Inferior parietal cortex (tissue), 1 donor: Measurements from ENCODE around the gene ZMAT1.
"Not testable (repeated sequence)": the region's sequence is repeated elsewhere in the genome, so short reads cannot be mapped to it uniquely, and the experiment has no call there.

Source experiments
- DNase-seq: peaks from one replicate; pipeline ENCODE4 v3.0.0-alpha.2; 2016; ENCODE audit errors: extremely low spot score

Gene ZMAT1

DNA sequence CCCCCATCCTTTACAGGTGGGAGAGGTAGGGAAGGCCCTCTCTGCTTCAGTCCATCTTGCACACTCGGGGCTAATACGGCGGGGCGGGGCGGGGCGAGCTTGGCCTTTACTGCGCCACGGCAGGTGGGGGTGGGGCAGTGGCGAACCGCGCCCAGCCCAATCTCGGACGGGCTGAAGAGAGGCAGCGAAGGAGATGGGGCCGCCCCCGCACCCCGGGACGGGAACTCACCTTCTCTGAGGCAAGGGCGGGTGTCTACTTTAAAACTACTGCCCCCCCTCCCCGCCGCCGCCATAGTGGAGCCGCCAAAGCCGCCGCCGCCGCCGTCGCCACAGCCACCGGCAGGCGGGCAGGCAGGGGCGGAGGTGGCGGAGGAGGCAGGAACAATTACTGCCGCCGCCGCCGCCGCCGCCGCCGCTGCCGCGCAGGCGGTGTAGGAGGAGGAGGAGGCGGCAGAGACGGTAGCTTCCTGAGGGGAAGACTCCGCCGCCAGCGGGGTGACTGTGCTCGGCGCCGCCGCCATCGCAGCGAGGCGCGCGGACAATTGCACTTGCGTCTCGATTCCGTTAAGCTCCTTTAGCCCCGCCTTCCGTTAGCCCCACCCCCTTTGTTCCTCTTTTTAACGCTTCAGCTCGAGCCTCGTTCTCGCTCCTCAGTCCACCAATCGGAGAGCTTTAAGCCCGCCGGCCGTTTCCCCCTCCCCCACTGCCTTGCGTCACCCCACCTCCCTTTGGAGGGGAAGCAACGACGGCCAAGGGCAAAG lies at the start of gene ZMAT1:
ZMAT1 (minus strand) TSS at position 540 of the 761 bp plus-strand sequence; CDS start at position 521, 19 bp downstream.
- peak; percentile 74 for DNase-seq

DNA sequence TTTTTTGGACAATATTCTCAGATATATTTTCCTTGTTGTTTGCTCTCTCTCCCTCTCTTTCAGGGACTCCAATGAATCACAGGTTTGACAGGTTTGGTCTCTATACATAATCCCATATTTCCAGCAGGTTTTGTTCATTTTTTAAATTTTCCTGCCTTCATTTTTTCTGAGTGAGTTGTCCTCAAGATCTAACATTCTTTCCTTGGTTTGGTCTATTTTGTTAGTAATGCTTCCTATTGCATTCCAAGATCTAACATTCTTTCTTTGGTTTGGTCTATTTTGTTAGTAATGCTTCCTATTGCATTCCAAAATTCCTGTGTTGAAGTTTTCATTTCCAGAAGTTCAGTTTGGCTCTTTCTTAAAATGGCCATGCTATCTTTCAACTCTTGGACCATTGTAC lies 45.3 kb upstream of the ZMAT1 start:
- no peak for DNase-seq

DNA sequence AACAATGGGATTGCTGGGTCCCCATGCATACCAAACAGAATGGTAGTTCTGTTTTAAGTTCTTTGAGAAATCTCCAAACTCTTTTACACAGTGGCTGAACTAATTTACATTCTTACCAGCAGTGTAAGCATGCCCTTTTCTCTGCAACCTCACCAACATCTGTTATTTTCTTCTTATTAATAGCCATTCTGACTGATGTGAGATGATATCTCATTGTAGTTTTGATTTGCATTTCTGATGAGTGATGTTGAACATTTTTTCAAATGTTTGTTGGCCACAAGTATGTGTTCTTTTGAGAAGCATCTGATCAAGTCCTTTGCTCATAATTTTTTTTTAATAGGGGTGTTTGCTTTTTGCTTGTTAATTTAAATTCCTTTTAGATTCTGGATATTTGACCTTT lies 41.2 kb upstream of the ZMAT1 start:
- DNase-seq = no peak

DNA sequence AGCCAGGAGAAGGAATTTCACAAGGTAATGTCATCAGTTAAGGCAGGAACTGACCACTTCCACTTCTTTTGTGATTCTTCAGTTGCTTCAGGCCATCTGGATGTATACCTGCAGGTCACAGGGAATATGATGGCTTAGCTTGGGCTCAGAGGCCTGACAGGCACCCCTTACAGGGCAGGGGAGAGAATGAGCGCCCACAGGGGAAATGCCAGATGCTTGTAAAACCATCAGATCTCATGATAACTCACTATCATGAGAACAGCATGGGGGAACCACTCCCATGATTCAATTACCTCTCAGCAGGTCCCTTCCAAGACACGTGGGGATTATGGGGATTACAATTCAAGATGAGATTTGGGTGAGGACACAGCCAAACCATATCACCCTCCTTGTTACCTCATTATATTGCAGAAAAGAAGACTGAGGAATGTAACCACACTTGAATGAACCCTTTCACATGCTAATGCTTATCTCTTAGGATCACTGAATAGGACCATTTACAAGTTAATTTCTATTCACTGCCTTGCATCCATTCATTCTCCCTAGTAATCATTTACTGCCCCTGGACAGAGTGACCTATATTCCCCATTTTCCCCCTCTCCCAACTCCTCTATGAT lies 33.2 kb upstream of the ZMAT1 start:
- not testable (repeated sequence) for DNase-seq

DNA sequence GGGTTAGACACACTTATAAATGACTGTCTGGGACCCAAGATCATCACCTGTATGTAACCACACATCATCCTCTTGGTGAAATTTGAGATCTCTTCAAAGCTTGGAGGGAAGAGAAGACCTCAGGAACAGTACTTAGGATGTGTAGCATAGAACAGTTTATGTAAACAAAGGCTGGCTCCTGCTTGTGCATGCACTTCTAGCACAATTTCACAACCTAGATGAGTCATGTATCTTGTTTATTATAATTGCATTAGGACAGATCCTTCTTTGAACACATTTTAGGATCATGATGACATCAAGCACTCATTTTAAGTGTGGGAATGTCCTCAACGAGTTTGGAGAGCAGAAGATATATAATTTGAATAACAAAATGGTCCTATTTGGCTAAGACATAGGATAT lies 26.3 kb upstream of the ZMAT1 start:
- DNase-seq = no peak

DNA sequence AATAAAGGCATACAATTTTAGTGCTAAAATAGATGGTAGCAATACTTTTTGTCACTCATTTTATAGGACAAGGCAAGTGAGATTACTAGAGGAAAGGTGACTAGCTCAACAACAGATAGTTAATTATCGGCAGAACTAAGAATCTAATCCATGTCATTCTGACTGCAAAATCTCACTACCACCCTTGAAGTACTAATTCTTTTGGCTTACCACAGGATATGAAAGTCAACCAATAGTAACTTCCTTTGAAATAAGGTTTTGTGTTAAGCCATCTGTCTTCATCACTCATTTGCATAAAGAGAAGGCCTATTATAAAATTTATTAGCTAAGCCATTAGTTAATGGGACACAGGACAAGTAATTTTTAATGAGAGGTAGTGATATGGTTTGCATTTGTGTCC lies 25.3 kb upstream of the ZMAT1 start:
- no peak for DNase-seq

DNA sequence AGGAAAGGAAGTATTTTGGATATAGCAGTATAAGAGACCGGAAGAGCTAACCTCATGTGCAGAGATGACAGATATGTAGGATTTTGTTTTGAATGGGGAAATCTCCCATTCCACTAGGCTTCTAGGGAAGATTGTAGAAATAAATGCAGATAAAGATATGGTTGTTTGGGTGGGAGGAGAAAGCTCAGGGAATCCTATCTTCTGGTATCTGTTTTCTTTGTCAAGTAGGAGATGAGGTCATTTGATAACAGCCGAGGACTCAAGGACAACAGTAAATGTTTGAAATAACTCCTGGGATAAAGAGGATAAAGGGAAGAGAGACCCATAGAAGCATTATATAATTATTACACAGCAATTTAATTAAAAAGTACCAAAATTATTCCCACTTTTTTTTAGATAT lies 24.7 kb upstream of the ZMAT1 start:
- no peak for DNase-seq

DNA sequence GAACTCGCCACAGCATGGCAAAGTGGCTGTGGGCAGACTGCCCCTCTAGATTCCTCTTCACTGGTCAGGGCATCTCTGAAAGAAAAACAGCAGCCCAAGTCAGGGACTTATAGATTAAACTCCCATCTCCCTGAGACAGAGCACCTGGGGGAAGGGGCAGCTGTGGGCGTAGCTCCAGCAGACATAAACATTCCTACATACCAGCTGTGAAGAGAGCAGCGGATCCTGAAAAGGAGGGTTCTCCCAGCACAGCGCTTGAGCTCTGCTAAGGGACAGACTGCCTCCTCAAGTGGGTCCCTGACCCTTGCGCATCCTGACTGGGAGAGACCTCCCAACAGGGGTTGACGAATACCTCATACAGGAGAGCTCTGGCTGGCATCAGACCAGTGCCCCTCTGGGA lies 18.8 kb upstream of the ZMAT1 start:
- DNase-seq = no peak

DNA sequence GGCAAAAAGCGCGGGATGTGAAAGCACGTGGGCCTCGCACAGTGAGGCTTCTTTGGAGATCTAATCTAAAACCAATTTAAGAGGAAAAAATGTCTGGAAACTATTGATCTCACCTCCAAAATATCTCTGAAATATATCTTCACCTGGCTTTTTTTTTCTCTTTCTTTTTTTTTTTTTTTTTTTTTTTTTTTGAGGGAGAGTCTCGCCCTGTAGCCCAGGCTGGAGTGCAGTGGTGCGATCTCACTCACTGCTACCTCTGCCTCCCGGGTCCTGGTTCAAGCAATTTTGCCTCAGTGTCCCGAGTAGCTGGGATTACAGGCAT lies 383 bp upstream of the ZMAT1 start:
- no peak for DNase-seq

DNA sequence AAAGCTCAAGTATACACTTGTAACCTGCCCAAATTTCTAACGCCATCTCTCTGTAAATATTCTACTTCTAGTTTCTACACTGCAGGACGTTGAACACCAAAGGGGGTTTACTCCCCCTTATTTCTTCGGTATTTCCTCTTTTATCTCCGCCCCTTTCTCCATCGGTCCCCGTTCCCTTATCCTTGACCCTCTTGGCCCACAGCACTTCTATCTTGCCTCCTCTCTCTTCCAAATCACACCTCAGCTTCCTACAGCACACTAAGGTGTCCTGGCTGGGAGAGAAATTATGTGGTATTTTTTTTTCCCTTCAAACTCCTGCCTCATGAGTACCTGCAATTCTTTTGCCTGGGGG lies 715 bp downstream of the ZMAT1 start:
- DNase-seq = peak; percentile 7

DNA sequence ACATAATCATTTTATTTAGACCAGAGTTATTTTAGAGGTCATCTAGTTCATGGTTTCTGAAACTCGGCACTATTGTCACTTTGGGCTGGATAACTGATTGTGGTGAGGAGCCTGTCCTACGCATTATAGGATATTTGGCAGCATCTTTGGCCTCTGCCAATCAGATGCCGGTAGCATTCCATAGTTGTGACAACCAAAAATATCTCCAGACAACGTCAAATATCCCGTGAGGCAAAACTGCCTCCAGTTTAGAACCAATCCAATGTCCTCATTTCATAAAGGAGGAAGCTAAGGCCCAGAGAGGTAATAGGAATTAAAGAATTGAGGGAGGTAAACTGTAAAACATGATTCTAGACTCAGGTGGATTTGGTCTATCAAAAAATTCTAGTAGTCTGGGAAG lies 6.1 kb downstream of the ZMAT1 start:
- DNase-seq = no peak

DNA sequence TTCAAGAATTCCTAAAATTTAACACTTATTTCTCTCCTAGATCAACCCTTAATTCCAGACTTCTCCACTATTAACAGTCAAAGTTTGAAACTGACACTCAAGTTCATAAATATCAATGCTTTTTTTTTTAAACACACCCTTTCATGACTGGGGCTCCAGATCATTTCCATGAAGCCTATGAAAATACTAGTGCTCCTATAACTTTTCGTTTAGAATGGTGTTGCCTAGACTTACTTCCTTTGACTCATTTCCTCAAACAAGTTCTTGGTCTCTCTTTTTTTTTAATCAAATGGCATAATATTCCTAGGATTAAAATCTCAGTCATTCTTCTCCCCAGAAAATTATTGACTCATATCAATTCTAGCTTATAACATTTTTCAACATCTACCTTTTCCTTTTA lies 13.1 kb downstream of the ZMAT1 start:
- no peak for DNase-seq

DNA sequence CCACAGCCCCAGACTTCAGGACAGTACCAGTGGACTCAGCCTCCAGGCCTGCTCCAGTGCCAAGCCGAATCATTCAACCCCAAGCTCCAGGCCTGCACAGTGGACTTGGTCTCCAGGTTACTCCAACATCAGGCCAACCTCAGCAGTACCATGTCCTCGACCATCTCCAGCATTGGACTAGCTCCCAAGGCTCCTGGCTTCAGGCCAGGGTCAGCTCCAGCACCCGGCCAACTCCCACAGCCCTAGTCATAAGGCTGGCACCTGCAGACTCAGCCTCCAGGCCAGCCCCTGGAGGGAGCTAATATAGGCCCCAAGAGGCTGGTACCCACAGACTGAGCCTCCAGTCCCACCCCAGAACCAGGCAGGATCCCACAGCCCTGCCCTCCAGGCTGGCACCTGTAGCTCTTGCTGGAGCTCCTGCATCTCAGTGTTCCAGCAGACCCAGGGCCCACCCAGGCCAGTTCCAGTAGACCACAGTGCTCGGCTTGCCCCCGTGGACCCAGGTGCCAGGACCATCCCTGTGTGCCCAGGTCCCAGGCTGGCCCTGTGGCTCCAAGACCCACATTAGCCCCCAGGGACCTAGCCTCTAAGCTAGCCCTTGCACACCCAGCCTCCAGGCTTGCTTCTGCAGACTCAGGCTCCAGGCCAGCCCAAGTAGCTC lies 25.6 kb downstream of the ZMAT1 start:
- no peak for DNase-seq

DNA sequence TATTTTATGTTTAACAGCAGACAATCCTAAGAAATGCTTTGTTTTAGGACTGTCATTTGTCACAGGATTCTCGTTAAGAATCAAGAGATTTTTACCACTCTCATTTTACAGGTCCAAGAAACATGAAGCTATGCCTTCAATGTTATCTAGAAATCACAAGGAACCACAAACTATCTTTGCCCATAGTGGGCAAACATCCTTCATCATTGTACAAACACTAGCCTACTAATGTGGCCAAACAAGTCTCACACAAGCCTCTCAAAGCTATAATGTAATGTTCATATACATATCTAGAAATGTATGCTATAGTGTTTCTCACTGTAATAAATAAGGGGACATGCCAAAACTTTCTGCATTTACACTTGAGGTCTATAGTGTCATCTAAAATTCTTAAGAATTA lies 26.8 kb downstream of the ZMAT1 start:
- no peak for DNase-seq
